PC-9 (cell line): ENCODE data around the gene STARD8.

Experiments used
- EZH2 ChIP-seq: fragments of 200-600 bp; sonication (generic); IDR thresholded peaks from 2 replicates; pipeline ENCODE4 v1.8.0; 2017; ENCODE audit warnings: antibody characterized with exemption, low read depth
- TF ChIP-seq, protein P1 (sequence below): fragments of 200-600 bp; sonication (generic); conservative IDR thresholded peaks from 2 replicates; pipeline ENCODE4 v1.6.1; 2017; ENCODE audit warnings: mixed run types, antibody characterized with exemption, mild to moderate bottlenecking, moderate library complexity

DNA sequence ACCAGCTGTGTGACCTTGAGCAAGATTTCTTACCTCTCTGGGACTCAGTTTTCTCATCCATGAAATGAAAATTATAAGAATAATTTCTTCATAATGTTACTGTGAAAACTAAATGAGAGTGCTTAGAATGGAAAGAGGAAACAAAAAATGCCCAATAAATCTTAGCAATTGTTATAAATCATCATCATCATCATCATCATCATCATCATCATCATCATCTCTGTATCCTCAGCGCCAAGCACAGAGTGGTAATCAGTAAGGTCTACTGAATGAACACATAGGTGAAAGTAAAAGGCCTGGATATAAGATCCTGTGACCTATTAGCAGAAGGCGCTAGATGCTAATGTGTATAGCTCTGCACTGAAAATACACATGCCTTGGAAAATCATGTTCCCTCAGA is 6.8 kb upstream of the STARD8 start:
- TF ChIP-seq, protein P1, sequence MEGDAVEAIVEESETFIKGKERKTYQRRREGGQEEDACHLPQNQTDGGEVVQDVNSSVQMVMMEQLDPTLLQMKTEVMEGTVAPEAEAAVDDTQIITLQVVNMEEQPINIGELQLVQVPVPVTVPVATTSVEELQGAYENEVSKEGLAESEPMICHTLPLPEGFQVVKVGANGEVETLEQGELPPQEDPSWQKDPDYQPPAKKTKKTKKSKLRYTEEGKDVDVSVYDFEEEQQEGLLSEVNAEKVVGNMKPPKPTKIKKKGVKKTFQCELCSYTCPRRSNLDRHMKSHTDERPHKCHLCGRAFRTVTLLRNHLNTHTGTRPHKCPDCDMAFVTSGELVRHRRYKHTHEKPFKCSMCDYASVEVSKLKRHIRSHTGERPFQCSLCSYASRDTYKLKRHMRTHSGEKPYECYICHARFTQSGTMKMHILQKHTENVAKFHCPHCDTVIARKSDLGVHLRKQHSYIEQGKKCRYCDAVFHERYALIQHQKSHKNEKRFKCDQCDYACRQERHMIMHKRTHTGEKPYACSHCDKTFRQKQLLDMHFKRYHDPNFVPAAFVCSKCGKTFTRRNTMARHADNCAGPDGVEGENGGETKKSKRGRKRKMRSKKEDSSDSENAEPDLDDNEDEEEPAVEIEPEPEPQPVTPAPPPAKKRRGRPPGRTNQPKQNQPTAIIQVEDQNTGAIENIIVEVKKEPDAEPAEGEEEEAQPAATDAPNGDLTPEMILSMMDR = no peak
- no peak for TF ChIP-seq EZH2
